Measurements from ENCODE around the gene SLFN5.

- TF ChIP-seq CTCF (conservative IDR thresholded peaks at IDR 0.05; ENCODE audit: low read depth, low read length) (no peak), POLR2A (IDR thresholded peaks at IDR 0.05; ENCODE audit: low read depth, low read length) (no peak), MXI1 (IDR thresholded peaks at IDR 0.05; ENCODE audit: borderline replicate concordance, low read depth, low read length) (no peak)
Observed at GRCh38 chr17:35289222-35289621, 46.4 kb downstream of the SLFN5 start.
